Amniotic stem cell (primary cell): ENCODE measurements around the gene MAP6D1.

ENCODE experiments used
- DNase-seq: peaks from one replicate; lab custom pipeline; 2025; lab: John Stamatoyannopoulos, UW

MAP6D1 gene

DNA sequence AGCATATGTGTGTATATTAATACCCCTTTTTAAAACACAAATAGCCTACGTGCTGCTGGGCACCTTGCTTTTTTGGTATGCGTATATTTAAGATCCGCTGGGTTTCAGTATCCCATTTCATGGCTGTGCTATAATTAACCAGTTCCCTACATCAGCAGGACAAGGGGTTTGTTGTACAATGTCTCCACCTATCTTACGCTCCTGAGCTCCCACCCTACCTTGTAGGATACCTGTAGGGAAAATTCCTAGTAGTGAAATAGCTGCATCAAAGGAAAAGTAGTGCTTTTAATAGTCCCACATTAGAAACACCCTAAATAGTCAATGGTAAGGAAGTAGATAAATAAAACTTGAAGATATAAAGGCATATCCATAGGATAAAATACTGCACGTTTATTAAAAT lies 1.4 kb downstream of the MAP6D1 start:
- no peak for DNase-seq

DNA sequence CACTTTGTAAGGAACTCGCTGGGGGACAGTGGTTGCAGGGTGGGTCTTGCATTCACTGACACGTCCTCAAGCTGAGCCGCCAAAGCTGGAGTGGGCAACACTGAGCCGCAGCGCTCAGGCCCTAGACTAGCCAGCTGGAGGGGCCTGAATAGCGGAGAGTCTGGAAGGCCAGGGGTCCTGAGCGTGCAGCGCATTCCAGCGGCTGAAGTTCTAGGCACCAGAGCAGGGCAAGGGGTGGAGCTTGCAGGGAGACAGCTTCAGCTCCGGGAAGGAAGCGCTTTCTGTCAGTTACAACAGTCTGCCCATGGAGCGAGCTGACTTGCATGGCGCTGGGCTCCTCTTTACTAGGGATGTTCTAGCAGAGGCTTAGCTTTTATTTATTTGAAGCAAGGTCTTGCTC lies 2.7 kb downstream of the MAP6D1 start:
- no peak for DNase-seq

DNA sequence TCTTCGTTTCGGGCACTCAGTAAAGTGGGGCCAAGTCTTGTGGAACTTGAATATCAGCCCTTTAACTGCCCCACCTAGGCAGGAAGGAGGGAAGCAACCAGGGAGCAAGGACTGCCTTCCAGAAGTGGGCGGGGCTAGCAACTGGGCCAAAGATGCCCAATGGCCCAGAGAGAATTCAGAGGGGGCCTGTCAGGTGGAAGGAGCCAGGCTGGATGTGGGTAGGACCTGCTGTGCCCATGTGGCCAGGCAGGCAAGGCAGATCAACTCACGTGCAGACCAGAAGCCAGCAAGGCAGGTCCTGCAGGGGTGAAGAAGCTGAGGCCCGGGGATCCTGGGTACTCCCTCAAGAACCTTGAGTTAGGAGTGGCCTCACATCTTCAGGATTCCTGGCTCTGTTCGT lies 5.5 kb downstream of the MAP6D1 start:
- DNase-seq: no peak

DNA sequence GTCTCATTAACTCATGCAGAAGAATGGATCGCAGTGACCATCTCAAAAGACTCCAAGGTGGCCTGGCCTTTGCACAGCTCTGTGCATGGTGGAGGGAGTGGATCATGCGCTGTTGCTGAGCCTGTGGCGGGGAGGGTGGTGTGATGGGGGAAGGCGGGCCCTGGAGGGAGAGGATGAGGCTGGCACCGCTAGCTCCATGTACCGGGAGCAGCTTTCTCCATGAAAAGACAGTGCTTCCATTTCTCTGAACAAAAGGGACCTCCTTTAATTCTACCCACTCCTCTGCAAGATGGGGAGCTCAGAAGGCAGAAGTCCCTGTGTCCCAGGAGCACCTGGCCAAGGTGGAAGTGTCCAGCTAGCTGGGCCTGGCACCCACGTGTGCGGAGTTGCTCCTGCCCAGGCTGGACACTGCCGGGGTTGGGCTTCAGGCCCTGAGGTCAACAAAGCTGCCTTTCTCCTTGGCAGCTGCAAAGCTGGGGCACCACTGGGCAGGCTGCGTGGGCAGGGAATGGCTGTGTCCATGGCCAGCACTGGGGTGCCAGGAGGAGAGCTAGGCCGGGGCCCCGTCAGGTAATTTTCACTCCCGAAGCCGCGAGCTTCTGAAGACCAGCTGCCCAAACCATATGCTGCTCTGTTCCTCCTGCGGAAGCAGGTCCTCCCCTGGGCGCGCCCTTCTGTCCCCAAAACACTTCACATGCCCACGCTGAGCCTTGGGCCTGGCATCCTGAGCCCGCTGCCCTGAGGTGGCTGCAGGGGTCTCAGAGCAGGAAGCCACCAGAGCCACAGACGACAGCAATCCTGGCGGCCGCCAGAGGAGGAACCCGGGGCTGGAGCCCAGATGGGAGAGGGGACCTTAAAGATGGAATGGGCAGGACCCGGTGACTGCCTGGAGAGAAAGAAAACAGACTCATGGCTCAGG lies 6.4 kb downstream of the MAP6D1 start:
- no peak for DNase-seq

DNA sequence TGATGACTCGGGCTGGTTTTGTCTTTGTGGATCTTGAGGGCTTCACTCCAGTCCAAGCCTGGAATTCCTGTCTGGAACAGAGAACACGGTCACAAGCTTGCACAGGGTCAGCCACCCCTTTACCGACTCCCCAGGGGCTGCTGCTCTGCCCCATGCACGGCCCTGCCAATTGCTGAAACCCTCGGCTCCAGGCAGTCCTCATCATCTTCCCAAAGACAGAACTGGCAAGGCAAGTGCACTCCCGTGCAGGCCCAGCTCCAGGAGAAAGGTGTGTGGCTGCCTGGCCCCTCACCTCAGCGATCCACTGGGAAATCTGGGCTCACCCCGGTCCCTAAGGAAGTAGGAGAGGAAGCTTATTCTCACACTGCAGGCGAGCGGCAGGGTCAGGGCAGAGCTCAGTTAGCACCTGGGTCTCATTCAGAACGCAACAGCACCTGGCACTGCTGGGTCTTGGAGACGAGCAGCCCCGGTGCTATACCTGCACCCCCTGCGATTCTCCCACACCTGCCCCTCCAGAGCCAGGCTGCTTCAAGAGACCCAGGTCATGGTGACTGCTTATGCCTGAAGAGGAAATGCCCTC lies 7.2 kb downstream of the MAP6D1 start:
- no peak for DNase-seq

DNA sequence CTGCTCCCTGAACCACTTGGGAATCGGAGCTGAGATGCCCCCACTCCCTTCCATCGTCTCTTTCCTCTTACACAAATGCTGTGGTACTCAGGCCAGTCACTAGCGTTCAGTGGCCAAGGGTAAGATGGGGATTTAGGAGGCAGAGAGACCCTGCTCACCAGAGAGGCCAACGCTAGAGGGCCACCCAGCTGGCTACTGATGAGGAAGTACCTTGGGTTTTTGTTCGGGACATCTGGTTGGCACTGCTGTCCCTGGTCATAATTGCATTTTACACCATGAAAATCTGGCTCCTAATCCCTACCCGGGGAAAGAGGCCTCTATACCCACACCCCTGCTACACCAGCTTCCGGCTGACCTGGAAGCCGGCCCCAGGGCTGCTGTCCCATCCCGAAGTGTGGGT lies 7.7 kb downstream of the MAP6D1 start:
- no peak for DNase-seq

DNA sequence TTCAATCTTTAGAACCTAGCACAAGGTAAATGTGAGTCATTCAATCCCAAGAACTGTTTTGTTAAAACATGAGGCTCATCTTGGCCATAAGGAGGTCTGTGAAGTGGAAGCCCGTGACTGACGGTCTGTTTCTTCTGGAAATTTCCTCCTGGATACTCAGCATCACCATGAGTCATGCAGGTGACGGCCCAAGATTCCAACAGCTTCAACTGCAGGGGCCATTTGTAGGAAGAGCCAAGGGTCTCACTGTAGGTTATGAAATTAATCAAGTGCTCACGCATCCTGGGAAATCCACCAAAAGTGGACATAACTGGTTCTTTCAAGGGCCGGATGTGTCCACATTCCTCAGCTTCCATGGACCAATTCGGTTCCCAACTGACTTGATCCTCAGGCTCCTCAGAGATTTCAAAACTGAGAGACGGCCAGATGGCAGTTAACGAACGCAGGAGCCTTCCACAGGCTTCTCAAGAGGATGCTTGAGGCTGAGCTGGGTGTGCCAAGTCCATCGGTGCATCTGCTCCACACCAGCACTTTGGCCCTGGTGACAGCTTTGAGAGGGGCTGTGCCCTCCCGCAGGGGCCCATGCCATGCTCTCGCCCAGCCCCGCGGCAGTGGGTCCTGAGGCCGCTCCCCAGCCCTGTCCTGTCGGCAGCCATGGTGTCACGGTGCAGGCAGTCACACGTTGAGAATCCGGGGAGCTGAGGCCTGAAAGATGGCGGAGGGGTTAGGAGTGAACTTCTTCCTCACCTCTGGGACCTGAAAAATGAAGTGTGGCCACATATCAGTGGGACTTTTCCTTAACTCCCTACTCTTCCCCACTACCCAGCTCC lies 8.5 kb downstream of the MAP6D1 start:
- no peak for DNase-seq

DNA sequence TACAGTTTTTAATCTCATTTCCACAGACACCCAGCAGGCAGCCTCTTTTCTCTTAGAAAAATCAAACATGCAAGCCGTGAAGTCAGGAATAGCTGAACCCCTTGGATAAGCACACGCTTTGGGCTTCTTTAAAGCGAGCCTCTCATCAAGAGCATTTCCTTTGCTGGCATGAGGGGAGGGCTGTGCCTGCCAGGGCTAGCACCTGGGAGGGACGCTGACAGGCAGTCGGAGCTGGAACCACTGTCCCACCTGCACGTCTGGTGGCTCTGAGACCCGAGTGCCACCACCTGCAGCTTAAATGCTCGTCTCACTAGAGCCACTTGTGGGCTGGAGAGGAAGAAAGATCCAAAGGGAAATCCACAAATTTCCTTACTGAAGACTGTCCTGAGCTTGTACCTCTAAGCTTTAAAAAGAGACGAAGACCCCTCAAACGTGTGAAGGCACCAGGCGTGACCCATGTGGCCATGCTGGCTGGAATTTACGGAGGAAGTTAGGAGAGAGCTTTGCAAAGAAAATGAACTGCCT lies 9.4 kb downstream of the MAP6D1 start:
- no peak for DNase-seq

DNA sequence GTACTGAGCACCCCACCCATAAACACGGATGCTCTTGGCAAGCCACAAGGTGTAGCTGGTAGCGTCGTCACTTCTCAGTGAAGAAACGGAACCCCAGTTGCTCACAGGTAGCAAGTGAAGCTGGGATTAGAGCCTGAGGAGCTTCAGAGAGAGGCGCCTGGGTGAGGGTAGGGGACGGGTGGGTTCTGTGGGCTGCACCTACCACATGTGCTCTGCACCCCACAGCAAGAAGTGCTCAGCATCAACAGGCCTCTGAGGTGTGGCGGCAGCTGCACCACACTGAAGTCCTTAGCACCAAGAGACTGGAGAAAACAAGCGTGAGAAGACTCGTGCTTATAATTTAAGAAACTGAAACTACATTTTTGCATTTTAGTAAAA lies 9.8 kb downstream of the MAP6D1 start:
- no peak for DNase-seq

DNA sequence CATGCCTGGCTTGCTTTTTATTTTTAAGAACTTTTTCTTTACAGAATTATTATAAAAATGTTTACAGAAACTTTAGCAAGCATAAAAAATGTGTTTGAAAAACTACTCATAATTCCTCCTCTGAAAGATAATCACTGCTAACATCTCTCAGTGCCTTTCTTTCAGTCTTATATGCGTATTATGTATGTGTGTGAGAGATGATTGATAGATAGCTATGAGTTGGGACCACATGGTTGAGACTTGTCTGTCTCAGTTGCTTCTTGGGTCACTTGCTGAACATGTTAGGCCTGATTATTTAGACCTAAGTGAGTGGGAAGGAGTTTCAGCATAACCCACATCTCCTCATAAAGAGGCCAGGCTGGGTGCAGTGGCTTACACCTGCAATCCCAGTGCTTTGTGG lies 11.1 kb downstream of the MAP6D1 start:
- DNase-seq: no peak

DNA sequence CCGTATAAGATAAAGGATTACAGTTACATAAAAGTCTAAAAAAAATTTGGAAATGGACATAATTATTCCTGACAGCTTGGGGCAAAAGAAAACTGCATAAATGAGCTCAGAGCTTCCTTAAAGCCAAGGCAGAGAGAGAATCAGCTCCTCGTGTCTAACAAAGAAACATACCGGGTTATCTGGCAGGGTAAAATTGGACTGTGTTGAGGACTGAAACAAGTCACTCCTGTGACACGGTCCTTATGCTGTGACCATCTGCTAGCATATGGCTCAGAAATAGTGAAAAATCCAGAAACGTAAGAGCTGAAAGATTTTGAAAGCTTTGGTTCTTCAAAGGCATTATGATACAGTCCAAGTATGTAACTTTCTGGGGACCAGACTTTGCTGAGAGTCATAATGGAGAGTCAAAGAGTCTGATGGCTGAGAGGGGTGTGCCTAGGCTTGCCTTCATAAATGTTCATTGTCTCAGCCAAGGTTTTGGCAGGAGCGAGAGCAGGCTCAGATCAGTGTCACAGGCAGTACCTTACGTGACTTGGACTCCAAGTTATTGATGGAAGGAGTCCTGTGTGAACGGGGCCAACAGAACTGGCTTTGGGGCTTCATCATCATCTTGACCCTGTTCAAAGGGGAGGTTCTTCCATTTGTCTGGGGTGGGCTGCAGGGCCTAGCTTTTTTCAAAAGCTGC lies 12.5 kb downstream of the MAP6D1 start:
- no peak for DNase-seq

DNA sequence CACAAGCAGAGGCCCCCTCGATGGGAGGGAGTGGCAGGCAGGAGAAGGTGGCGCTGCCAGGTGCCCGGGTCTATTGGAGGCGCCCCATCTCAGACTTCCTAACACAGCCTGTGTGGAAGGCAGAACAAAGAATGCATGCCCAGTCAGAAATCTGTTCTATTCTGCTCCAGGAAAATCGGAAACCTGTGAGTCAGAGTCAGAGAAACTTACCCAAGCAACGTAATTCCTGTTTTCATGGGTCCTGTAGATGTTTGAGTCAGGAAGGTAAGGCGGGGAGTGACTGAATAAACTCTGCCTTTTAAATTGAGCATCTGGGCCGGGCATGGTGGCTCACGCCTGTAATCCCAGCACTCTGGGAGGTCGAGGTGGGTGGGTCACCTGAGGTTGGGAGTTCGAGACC lies 13.7 kb downstream of the MAP6D1 start:
- no peak for DNase-seq

DNA sequence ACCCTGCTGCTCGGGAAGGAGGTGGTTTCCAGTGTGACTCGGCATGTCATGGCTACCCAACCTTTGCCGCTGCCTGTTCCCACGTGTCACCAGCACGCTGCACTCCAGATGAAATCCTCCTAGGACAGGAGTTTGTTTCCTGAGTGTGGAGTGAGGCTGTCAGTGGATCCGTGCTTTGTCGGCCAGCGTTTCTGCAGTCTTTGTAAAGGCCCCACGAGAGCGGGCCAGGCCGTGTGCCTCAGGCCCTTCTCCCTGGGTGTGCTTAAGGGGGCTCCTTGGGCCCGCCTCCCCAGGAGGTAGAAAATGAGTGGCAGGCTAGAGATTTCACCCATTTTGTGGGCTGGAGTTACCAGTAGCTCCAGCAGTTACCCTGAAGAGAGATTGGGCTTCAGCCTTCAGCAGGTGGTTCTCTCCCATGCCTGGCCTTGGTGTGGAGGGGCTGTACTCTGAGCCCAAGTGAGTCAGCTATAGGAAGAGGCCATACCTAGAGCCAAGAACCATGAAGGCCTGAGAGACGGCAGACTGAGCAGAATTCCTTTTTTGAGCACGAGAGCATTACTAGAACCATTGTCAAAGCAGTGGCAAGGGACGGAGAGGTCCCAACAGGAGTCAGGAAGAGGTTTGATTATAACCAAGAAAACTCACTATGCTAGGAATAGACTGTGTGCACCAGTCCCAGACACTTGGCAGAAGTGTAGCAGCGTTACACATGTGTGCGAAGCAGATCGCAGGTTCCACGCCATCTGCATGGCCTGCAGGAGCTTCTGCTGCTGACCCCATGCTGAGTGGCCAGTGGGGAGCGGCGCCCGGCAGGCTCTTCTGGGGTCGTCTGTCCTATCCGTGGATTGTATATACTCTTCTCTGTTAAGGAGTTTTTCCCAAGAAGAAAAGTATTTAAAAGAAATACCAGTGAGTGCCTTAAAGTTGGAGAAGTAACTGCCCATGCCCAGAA lies 14.5 kb downstream of the MAP6D1 start:
- DNase-seq: no peak

DNA sequence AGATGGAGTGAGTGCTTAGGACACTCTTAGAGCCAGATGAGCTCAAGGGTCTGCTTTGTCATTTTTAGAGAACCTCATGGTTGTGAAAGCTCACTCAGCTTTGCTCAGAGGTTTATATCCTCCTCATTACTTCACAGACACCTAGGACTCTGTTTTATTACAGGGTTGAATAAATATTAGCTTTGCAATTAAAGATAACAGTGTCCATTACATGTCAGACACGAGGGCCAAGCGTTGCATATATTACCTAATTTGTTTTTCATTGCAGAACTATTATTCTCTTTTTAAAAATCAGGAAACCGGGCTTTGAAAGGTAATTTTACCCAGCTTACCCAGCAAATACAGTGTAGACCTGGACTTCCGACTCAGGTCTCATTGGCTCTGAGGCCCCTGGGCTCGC lies 16.1 kb downstream of the MAP6D1 start:
- DNase-seq: no peak

DNA sequence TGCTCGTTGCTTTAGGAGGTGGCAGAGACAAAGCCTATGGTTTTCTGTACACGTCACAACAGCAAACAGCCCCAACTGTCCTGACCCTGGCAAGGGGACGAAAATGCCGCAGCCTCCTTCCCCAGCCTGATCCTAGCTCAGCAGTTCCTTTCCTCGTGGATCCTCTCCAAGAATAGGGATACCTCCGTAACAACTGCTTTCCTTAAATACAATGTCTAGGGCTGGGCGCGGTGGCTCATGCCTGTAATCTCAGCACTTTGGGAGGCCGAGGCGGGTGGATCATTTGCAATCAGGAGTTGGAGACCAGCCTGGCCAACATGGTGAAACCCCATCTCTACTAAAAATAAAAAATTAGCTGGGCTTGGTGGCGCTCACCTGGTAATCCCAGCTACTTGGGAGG lies 17.0 kb downstream of the MAP6D1 start:
- DNase-seq: no peak

DNA sequence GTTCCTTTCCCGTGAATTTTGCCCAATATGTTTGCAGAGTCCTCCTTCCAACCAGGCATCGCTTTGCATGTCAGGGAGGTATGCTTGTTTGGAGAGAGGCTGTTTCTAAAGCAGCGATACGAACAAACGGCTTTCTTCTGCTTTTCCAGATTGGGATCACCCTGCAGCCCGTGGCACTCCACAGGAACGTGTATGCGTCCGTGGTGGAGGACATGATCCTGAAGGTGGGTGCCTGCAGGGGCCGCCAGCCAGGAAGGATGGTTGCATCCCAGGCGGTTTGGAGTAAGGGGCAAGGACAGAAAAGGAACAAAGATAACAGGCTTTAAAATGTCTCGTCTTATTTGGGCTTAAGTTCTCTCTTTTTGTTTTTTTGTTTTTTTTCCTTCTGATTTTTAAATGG lies 17.5 kb downstream of the MAP6D1 start:
- no peak for DNase-seq

DNA sequence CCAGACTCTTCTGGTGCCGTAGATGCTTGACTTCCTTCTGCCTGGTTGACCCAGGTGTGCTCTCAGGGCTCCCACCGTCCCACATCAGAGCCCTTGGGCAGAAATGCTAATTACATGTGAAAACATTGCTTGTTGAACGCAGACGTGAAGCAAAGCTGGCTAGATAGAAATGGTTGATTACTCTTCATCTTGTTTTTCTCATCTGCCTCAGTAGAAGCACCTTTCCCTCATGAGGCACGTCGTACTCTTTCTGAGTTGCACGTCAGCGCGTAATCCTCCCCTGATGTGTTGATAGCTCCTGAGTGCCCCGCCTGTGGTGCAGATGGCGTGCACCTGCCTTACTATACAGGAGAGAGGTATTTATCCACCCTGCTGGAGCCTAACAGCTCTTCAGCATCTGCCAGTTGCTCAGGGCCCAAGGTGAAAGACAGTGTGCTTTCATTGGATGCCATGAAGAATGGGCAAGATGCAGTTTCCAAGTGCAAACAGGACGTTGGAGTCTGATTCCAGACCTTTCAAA lies 18.1 kb downstream of the MAP6D1 start:
- no peak for DNase-seq

DNA sequence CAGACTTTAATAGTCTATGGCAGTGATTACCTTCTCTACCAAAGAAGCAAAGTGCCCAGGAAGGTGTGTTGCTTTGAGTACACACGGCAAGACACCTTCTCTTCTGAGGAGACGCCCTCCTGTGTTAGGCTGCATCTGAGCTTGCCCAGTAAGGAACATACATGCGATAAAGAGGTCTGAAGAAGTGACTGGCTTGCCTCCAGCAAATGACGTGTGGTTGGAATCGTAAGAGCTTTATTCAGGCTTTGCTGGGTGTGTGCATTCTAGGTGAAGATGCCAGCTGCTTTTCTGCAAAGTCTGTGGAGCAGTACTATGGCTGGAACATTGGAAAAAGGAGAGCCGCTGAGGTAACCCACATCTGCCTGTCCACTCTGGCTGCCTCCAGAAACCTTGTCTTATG lies 22.4 kb downstream of the MAP6D1 start:
- DNase-seq: no peak

DNA sequence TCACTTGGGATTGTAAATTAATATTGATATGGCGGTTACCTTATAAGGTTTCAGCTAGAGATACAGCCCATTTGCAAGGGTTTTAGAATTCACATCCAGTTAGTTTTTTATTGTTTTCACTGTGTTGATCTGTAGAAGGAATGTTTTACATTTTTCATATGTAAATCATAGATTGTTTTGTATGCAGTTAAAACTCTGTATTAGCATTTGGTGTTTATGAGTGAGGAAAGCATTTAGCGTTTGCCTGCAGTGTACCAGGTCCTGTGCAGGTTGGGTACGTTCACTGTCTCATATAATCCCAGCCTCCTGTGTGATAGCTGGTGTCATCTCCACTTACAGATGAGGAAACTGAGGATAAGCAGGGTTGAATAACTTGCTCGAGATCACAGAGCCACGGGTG lies 23.8 kb downstream of the MAP6D1 start:
- DNase-seq: no peak

DNA sequence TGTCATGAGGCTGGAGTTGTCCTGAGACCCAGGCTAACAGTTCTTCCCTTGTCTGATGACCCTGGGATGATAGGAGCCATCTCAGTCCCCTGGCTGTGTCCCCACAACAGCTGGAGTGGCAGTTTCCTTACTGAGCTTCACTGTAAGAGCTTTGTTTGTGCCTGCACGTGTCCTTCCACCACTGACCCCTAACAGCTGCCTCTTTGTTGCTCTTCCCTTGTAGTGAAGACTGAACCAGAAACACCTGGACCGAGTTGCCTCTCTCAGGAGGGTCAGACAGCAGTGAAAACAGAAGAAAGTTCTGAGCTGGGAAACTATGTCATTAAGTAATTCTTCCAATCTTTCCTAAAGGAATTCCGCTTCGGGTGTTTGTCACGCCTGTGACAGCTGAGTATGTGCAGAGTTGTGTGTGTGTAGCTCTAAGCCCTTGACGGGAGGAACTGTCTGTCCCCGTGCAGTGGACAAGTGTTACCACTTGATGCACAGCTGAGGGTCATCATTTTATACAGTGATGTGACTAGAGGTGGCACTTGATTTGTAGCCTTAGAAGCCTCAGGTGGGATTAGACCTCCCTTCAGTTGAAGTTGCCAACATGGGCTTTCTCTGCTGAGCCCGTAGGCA lies 25.0 kb downstream of the MAP6D1 start:
- DNase-seq: no peak
